Neural crest cell (in vitro differentiated cells): ENCODE measurements around the gene E2F1. TPM values are rescaled to one million over a fixed set of nuclear protein-coding genes. Genes with fewer than 3 reads are reported as not detected.
"Not testable (repeated sequence)": the region's sequence is repeated elsewhere in the genome, so short reads cannot be mapped to it uniquely, and the experiment has no call there.

Source experiments
- DNase-seq: peaks from one replicate; pipeline ENCODE4 v3.0.0; 2021; ENCODE audit warnings: low read depth, mixed read lengths, low spot score
- H3K27ac Mint-ChIP-seq: one replicate; pipeline ENCODE4 v1.8.0; 2021; ENCODE audit warnings: mild to moderate bottlenecking, mixed read lengths; ENCODE audit not compliant: unreplicated experiment
- H3K27me3 Mint-ChIP-seq: 2 replicates; pipeline ENCODE4 v1.8.0; 2021; ENCODE audit warnings: low read depth, mild to moderate bottlenecking, mixed read lengths
- H3K36me3 Mint-ChIP-seq: 2 replicates; pipeline ENCODE4 v1.8.0; 2021; ENCODE audit warnings: low read depth, mild to moderate bottlenecking, mixed read lengths
- H3K4me1 Mint-ChIP-seq: 2 replicates; pipeline ENCODE4 v1.8.0; 2021; ENCODE audit warnings: mixed read lengths
- H3K4me3 Mint-ChIP-seq: one replicate; pipeline ENCODE4 v1.8.0; 2021; ENCODE audit warnings: mild to moderate bottlenecking, mixed read lengths
- H3K9me3 Mint-ChIP-seq: 2 replicates; pipeline ENCODE4 v1.8.0; 2021; ENCODE audit warnings: mixed read lengths
- CTCF ChIP-seq: fragments of 200-600 bp; sonication (generic); conservative IDR thresholded peaks from 2 replicates; pipeline ENCODE4 v1.5.0; 2021; ENCODE audit warnings: antibody characterized with exemption, mild to moderate bottlenecking
- total RNA-seq: library from RNA; stranded (reverse); gene quantifications from 2 replicates; pipeline ENCODE4 v1.2.1, GENCODE V29; 2021

E2F1 gene
- total RNA-seq, 1 donor from 2014 or later, result 94.9 TPM

DNA sequence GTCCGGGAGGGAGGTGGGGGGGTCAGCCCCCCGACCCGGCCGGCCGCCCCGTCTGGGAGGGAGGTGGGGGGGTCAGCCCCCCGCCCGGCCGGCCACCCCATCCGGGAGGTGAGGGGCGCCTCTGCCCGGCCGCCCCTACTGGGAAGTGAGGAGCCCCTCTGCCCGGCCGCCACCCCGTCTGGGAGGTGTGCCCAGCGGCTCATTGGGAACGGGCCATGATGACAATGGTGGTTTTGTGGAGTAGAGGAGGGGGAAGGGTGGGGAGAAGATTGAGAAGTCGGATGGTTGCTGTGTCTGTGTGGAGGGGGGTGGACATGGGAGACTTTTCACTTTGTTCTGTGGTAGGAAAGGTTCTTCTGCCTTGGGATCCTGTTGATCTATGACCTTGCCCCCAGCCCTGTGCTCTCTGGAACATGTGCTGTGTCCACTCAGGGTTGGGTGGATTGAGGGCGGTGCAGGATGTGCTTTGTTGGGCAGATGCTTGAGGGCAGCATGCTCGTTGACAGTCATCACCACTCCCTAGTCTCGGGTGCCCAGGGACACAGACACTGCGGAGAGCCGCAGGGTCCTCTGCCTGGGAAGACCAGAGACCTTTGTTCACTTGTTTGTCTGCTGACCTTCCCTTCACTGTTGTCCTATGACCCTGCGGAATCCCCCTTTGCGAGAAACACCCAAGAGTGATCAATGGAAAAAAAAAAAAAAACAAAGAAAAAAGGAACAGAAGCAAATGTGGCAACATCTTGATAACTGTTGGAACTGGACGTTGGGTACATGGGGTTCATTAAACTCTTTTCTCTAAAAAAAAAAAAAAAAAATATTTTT, 15.7 kb upstream of the E2F1 start:
- Mint-ChIP-seq H3K27ac (no peak overlapping the region), H3K9me3 (peaks cover 5% of the 10 kb centered on the region), H3K4me3 (no peak overlapping the region), H3K36me3 (peaks cover 13% of the 10 kb centered on the region), H3K27me3 (no peaks in the 10 kb centered on the region), H3K4me1 (peaks cover 6% of the 10 kb centered on the region)
- no peak for DNase-seq
- TF ChIP-seq CTCF, result no peak

- H3K27ac Mint-ChIP-seq, H3K4me1 Mint-ChIP-seq, H3K9me3 Mint-ChIP-seq, H3K4me3 Mint-ChIP-seq, H3K27me3 Mint-ChIP-seq, DNase-seq: not testable (repeated sequence)
- H3K36me3 Mint-ChIP-seq, result peaks cover 13% of the 10 kb centered on the region
Observed at GRCh38 chr20:33700696-33701441, 14.7 kb upstream of the E2F1 start.

DNA sequence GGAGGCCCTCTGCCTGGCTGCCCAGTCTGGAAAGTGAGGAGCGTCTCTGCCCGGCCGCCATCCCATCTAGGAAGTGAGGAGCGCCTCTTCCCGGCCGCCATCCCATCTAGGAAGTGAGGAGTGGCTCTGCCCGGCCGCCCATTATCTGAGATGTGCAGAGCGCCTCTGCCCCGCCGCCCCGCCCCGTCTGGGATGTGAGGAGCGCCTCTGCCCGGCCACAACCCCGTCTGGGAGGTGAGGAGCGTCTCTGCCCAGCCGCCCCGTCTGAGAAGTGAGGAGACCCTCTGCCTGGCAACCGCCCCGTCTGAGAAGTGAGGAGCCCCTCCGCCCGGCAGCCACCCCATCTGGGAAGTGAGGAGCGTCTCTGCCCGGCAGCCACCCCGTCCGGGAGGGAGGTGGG, 12.8 kb upstream of the E2F1 start:
- not testable (repeated sequence) for DNase-seq, H3K27ac Mint-ChIP-seq, H3K27me3 Mint-ChIP-seq, H3K9me3 Mint-ChIP-seq, H3K4me3 Mint-ChIP-seq
- peaks cover 15% of the 10 kb centered on the region for H3K4me1 Mint-ChIP-seq
- H3K36me3 Mint-ChIP-seq, result peaks cover 13% of the 10 kb centered on the region

DNA sequence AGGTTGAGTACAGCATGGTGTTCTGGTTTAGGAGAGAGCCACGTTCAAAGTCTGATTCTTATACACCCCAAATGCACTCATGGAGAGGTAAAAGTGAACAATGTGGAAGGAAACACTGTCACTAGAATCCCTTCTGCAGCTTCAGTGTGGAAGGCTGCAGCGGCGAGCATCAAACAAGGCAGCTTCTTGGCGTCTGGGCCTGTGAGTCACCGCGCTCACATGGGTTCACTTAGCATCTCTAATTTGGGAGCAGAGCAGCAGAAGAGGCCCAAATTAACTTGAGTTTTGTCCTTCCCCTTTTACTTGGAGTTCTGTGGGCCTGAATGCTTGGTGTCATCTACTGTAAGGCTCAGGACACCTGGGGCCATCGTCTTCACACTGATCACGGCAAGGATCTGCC, 10.9 kb upstream of the E2F1 start:
- peaks cover 5% of the 10 kb centered on the region for H3K9me3 Mint-ChIP-seq
- H3K36me3 Mint-ChIP-seq, result peaks cover 13% of the 10 kb centered on the region
- no peak for TF ChIP-seq CTCF
- peak overlapping the region; percentile 27 for H3K4me3 Mint-ChIP-seq
- H3K4me1 Mint-ChIP-seq, result peaks cover 25% of the 10 kb centered on the region
- no peak for DNase-seq
- no peaks in the 10 kb centered on the region for H3K27me3 Mint-ChIP-seq
- H3K27ac Mint-ChIP-seq, result no peak overlapping the region

DNA sequence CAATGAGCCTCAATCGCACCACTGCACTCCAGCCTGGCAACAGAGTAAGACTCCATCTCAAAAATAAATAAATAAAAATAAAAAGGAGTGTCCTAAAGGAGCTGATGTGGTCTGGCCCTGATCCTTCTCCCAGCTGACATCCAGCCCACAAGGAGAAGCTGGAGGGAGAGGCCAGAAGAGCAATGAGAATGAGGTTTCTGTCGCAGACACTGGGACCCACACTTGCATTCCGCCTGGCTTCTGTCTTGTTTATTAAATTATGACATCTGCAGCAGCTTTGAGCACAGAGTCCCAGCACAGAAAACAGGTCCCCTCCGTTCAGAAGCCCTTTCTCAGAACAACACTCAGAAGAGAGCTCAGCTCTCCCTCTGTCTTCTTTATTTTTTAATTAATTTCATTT, 10.3 kb upstream of the E2F1 start:
- H3K27me3 Mint-ChIP-seq, result no peaks in the 10 kb centered on the region
- H3K9me3 Mint-ChIP-seq, result peaks cover 2% of the 10 kb centered on the region
- H3K4me3 Mint-ChIP-seq, result no peak overlapping the region
- TF ChIP-seq CTCF, result no peak
- peaks cover 9% of the 10 kb centered on the region for H3K36me3 Mint-ChIP-seq
- H3K27ac Mint-ChIP-seq, result no peak overlapping the region
- peaks cover 25% of the 10 kb centered on the region for H3K4me1 Mint-ChIP-seq
- no peak for DNase-seq

DNA sequence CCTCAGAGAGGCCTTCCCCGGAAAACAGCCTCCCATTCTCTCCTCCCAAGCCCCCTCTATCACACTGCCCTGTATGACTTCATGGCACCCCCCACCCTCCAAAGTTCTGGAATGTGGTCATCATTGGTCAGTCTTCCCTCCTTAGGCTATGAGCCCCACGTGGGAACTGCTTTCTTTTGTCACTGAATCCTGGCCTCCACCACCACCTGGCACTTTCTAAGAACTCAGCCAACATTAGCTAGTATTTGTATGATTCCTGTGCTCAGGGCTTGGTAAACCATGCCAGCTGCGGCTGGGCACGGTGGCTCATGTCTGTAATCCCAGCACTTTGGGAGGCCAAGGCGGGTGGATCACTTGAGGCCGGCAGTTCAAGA, 8.4 kb upstream of the E2F1 start:
- Mint-ChIP-seq H3K4me1 (peaks cover 32% of the 10 kb centered on the region), H3K9me3 (peaks cover 2% of the 10 kb centered on the region), H3K36me3 (peaks cover 9% of the 10 kb centered on the region), H3K27me3 (no peaks in the 10 kb centered on the region), H3K27ac (peak overlapping the region; percentile 83), H3K4me3 (no peak overlapping the region)
- DNase-seq, result no peak
- TF ChIP-seq CTCF, result no peak
